CD4-positive, alpha-beta T cell treated with Interleukin-15 for 1 hour (primary cell): ENCODE data around the gene FBXL14.
"Not testable (repeated sequence)": the region's sequence is repeated elsewhere in the genome, so short reads cannot be mapped to it uniquely, and the experiment has no call there.

Source experiments
- DNase-seq: peaks from one replicate; pipeline ENCODE4 v3.0.0-alpha.2; 2020

FBXL14 gene

GRCh38 chr12:1619587-1619986, 25.2 kb upstream of the FBXL14 start:
- DNase-seq, result peak; percentile 61

GRCh38 chr12:1619159-1619558, 24.8 kb upstream of the FBXL14 start:
- DNase-seq, result no peak

- DNase-seq, result no peak
Observed at GRCh38 chr12:1618489-1618888, 24.1 kb upstream of the FBXL14 start.

- DNase-seq, result peak; percentile 26
Observed at GRCh38 chr12:1616233-1617066, 22.1 kb upstream of the FBXL14 start.

- no peak for DNase-seq
Observed at GRCh38 chr12:1614360-1614759, 20.0 kb upstream of the FBXL14 start.

- no peak for DNase-seq
Observed at GRCh38 chr12:1613860-1614259, 19.5 kb upstream of the FBXL14 start.

- DNase-seq, result no peak
Observed at GRCh38 chr12:1611803-1612572, 17.6 kb upstream of the FBXL14 start.

- no peak for DNase-seq
Observed at GRCh38 chr12:1610072-1610643, 15.8 kb upstream of the FBXL14 start.

- no peak for DNase-seq
Observed at GRCh38 chr12:1608713-1609119, 14.3 kb upstream of the FBXL14 start.

GRCh38 chr12:1607940-1608712, 13.7 kb upstream of the FBXL14 start:
- no peak for DNase-seq

- DNase-seq, result peak; percentile 77
Observed at GRCh38 chr12:1606021-1606622, 11.7 kb upstream of the FBXL14 start.

GRCh38 chr12:1605129-1606020, 11.0 kb upstream of the FBXL14 start:
- peak; percentile 68 for DNase-seq

- no peak for DNase-seq
Observed at GRCh38 chr12:1604464-1604863, 10.1 kb upstream of the FBXL14 start.

- no peak for DNase-seq
Observed at GRCh38 chr12:1603269-1603993, 9.1 kb upstream of the FBXL14 start.

GRCh38 chr12:1602706-1603105, 8.3 kb upstream of the FBXL14 start:
- not testable (repeated sequence) for DNase-seq

GRCh38 chr12:1598757-1599156, 4.4 kb upstream of the FBXL14 start:
- DNase-seq, result no peak

GRCh38 chr12:1595690-1596347, 1.4 kb upstream of the FBXL14 start:
- no peak for DNase-seq

GRCh38 chr12:1595026-1595561, 713 bp upstream of the FBXL14 start:
- DNase-seq, result peak; percentile 25

GRCh38 chr12:1594006-1594260, 448 bp downstream of the FBXL14 start:
- no peak for DNase-seq
